Thyroid gland (tissue), 4 donors: ENCODE data around the gene VPS26A. TPM values are rescaled to one million over a fixed set of nuclear protein-coding genes. Genes with fewer than 3 reads are reported as not detected.

Experiments used
- DNase-seq, 2 donors: peaks; one replicate each; pipeline ENCODE4 v3.0.0-alpha.2; 2019
- H3K27ac ChIP-seq, 3 donors: fragments of 200-600 bp; sonication (generic); 1 replicate in 2 of 3; 2 replicates in 1 of 3; pipeline ENCODE4 v1.5.1; 2016 to 2019; ENCODE audit warnings: mild to moderate bottlenecking in 1 of 3, moderate library complexity in 1 of 3
- H3K27me3 ChIP-seq: fragments of 200-600 bp; sonication (generic); one replicate; pipeline ENCODE4 v1.5.1; 2019
- H3K36me3 ChIP-seq, 2 donors: fragments of 200-600 bp; sonication (generic); one replicate each; pipeline ENCODE4 v1.5.1; 2016 to 2019
- H3K4me1 ChIP-seq, 2 donors: fragments of 200-600 bp; sonication (generic); one replicate each; pipeline ENCODE4 v1.5.1; 2017 to 2019
- H3K4me3 ChIP-seq, 3 donors: fragments of 200-600 bp; sonication (generic); replicated peaks in 1 of 3; 1 replicate in 2 of 3; 2 replicates in 1 of 3; pipeline ENCODE4 v1.5.1; 2016; ENCODE audit warnings: mild to moderate bottlenecking in 1 of 3
- H3K9me3 ChIP-seq: fragments of 200-600 bp; sonication (generic); one replicate; pipeline ENCODE4 v1.5.1; 2017
- CTCF ChIP-seq, 6 experiments: fragments of 200-600 bp in 3 of 6; fragments of 450-650 bp in 3 of 6; sonication (generic) in 3 of 6; IDR thresholded peaks; one replicate each; pipeline ENCODE4 v1.5.1; 2016 to 2019; ENCODE audit warnings: antibody characterized with exemption in 6 of 6, mild to moderate bottlenecking in 2 of 6, inconsistent platforms in 1 of 6, moderate library complexity in 1 of 6
- POLR2A ChIP-seq, 2 donors: fragments of 450-650 bp; IDR thresholded peaks; one replicate each; pipeline ENCODE4 v1.6.1; 2017; ENCODE audit warnings: antibody characterized with exemption in 2 of 2, mild to moderate bottlenecking in 2 of 2, moderate library complexity in 1 of 2
- WGBS, 2 donors: methylation state at CpG; one replicate each; pipeline ENCODE4 v1.1.5; 2017; 5-methylcytosine and 5-hydroxymethylcytosine counted together
- intact Hi-C: fragments of 100-400 bp; cut with DNase I; formaldehyde crosslinking; loops from one replicate; pipeline ENCODE4 v1.15.1; 2023
- total RNA-seq, 4 donors: library from RNA; depleted of rRNA; stranded (reverse); fragments of >200 nt; gene quantifications; one replicate each; pipeline ENCODE4 v1.2.3, GENCODE V29; 2016

The VPS26A gene
- total RNA-seq, 4 donors from 2014 or later = 32.5 to 41.0 (median 36.7) TPM

GRCh38 chr10:69093933-69094332 lies 30.0 kb upstream of the VPS26A start:
- intact Hi-C loops = loop anchor here (5.0 kb wide), 1 partner anchor 87 kb away; no protein-coding TSS in a partner anchor
- WGBS, 2 donors = 87 to 88% methylated on average over 1 of the region's 1 CpG
- Histone ChIP-seq H3K4me3 (no peak overlapping the region), H3K36me3 (no peaks in the 10 kb centered on the region), H3K27ac (no peak overlapping the region), H3K9me3 (no peaks in the 10 kb centered on the region), H3K4me1 (no peaks in the 10 kb centered on the region), H3K27me3 (no peaks in the 10 kb centered on the region)
- TF ChIP-seq POLR2A (IDR thresholded peaks at IDR 0.05) (no peak), CTCF (IDR thresholded peaks at IDR 0.05) (no peak)
- DNase-seq = no peak

- intact Hi-C loops = no loop called here
- TF ChIP-seq CTCF (IDR thresholded peaks at IDR 0.05) = no peak
- no peak for TF ChIP-seq POLR2A (IDR thresholded peaks at IDR 0.05)
- H3K4me3 ChIP-seq = no peak overlapping the region
- no peak for DNase-seq
- H3K4me1 ChIP-seq = no peaks in the 10 kb centered on the region
- H3K9me3 ChIP-seq = no peaks in the 10 kb centered on the region
- no peak overlapping the region for H3K27ac ChIP-seq
- H3K36me3 ChIP-seq = no peaks in the 10 kb centered on the region
- 87 to 92% methylated on average over 2 of the region's 2 CpGs for WGBS, 2 donors
- H3K27me3 ChIP-seq = no peaks in the 10 kb centered on the region
Measured at GRCh38 chr10:69096045-69096444, 27.9 kb upstream of the VPS26A start.

- 69 to 85% methylated on average over 4 of the region's 4 CpGs for WGBS, 2 donors
- TF ChIP-seq POLR2A (IDR thresholded peaks at IDR 0.05) (no peak), CTCF (IDR thresholded peaks at IDR 0.05) (no peak)
- Histone ChIP-seq H3K27ac (no peak overlapping the region), H3K9me3 (no peaks in the 10 kb centered on the region), H3K36me3 (no peaks in the 10 kb centered on the region), H3K4me3 (no peak overlapping the region), H3K27me3 (no peaks in the 10 kb centered on the region), H3K4me1 (no peaks in the 10 kb centered on the region)
- no peak for DNase-seq
- intact Hi-C loops = no loop called here
Measured at GRCh38 chr10:69097729-69098128, 26.2 kb upstream of the VPS26A start.

- 50 to 56% methylated on average over 7 of the region's 7 CpGs for WGBS, 2 donors
- H3K4me3 ChIP-seq = no peak overlapping the region
- H3K36me3 ChIP-seq = no peaks in the 10 kb centered on the region
- H3K27ac ChIP-seq = no peak overlapping the region
- intact Hi-C loops = no loop called here
- TF ChIP-seq POLR2A (IDR thresholded peaks at IDR 0.05) (no peak), CTCF (IDR thresholded peaks at IDR 0.05) (no peak)
- no peaks in the 10 kb centered on the region for H3K4me1 ChIP-seq
- H3K27me3 ChIP-seq = no peaks in the 10 kb centered on the region
- no peaks in the 10 kb centered on the region for H3K9me3 ChIP-seq
- no peak for DNase-seq
Measured at GRCh38 chr10:69100136-69100872, 23.7 kb upstream of the VPS26A start.

- H3K4me3 ChIP-seq = no peak overlapping the region
- no peaks in the 10 kb centered on the region for H3K9me3 ChIP-seq
- no peak for TF ChIP-seq CTCF (IDR thresholded peaks at IDR 0.05)
- no peak for TF ChIP-seq POLR2A (IDR thresholded peaks at IDR 0.05)
- no peak overlapping the region for H3K27ac ChIP-seq
- no peaks in the 10 kb centered on the region for H3K36me3 ChIP-seq
- WGBS, 2 donors = 74 to 93% methylated on average over 6 of the region's 6 CpGs
- intact Hi-C loops = no loop called here
- DNase-seq = no peak
- no peaks in the 10 kb centered on the region for H3K27me3 ChIP-seq
- no peaks in the 10 kb centered on the region for H3K4me1 ChIP-seq
Measured at GRCh38 chr10:69101451-69102095, 22.4 kb upstream of the VPS26A start.
